ENCODE measurements around the gene PDIA5.

The PDIA5 gene

GRCh38 chr3:123084738-123085237, 18.0 kb downstream of the PDIA5 start:
- DNase-seq: no peak
- Mint-ChIP-seq H3K9me3 (no peaks in the 10 kb centered on the region), H3K4me3 (no peak overlapping the region), H3K27ac (no peak overlapping the region), H3K36me3 (no peaks in the 10 kb centered on the region), H3K4me1 (peaks cover 41% of the 10 kb centered on the region), H3K27me3 (no peaks in the 10 kb centered on the region)
- CTCF ChIA-PET: no interaction called here

DNA sequence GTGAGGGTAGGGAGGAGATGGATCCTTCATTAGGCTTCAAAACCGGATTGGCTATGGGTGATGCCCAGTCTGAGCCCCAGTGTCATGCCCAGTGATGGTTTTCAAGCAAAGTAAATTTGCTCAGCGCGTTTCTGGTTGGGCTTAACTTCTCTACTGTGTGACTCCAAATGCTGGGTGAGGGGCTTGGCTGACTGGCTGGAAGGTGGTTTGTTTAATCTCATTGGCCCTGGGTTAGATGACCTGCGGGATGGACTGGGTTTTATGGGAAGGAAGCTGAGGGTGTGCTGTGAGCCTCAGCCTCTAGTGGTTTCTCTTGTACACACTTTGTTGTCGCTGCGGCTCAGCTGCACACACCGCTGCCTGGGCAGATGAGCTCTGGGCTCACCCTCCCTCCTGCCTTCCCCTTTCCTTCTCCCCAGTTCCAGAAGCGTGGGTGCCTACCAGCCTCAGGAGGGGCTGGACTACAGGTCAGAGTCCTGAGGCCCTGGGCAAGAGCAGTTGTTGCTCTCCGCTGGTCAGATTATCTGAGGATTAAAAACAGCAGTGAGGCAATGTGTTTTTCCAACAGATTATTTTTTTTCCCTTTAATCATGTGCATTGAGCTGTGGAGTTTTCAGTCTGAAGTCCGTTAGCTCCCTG, 18.6 kb downstream of the PDIA5 start:
- CTCF ChIA-PET: no interaction called here
- no peaks in the 10 kb centered on the region for H3K9me3 Mint-ChIP-seq
- H3K36me3 Mint-ChIP-seq: peaks cover under 1% of the 10 kb centered on the region
- H3K27ac Mint-ChIP-seq: no peak overlapping the region
- no peaks in the 10 kb centered on the region for H3K27me3 Mint-ChIP-seq
- DNase-seq: no peak
- no peak overlapping the region for H3K4me3 Mint-ChIP-seq
- peaks cover 46% of the 10 kb centered on the region for H3K4me1 Mint-ChIP-seq

DNA sequence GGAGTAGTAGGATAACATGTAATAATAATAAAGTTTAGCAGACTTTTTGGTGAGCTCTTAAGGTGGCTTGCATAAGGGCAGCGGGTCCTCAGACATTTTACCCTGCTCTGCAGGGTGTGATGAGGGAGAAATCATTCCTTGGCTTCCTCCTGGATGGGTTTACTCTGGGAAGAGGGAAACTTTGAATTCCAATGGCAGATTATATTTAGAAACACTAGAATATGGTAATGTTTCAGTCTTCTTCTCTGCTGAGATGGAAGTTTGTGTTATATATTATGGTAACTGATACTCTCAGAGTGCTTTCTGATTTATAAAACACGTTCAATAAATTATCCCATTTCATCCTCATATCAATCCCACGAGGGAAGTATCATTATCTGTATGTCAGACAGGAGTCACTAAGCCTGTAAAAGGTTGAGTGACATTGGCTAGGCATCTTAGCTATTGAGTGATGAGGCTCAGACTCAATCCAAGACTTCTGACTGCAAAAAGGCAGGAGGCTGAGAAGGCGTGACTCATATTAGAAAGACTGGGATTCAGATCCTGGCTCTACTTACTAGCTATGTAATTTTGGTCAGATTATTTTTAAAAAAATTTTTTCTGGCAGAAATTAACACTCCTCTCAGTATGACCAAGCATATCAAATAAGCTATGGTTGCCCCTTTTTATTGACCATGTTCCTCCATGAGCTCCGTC, 19.3 kb downstream of the PDIA5 start:
- Mint-ChIP-seq H3K27ac (no peak overlapping the region), H3K4me1 (peaks cover 53% of the 10 kb centered on the region), H3K9me3 (no peaks in the 10 kb centered on the region), H3K4me3 (no peak overlapping the region), H3K36me3 (peaks cover 4% of the 10 kb centered on the region), H3K27me3 (no peaks in the 10 kb centered on the region)
- DNase-seq: no peak
- CTCF ChIA-PET: no interaction called here

- H3K27ac Mint-ChIP-seq: no peak overlapping the region
- H3K9me3 Mint-ChIP-seq: no peaks in the 10 kb centered on the region
- peaks cover 52% of the 10 kb centered on the region for H3K4me1 Mint-ChIP-seq
- H3K27me3 Mint-ChIP-seq: no peaks in the 10 kb centered on the region
- CTCF ChIA-PET: no interaction called here
- H3K4me3 Mint-ChIP-seq: no peak overlapping the region
- peaks cover 21% of the 10 kb centered on the region for H3K36me3 Mint-ChIP-seq
- no peak for DNase-seq
Measured at GRCh38 chr3:123088387-123088786, 21.6 kb downstream of the PDIA5 start.

GRCh38 chr3:123089611-123090331, 22.9 kb downstream of the PDIA5 start:
- CTCF ChIA-PET: no interaction called here
- H3K4me3 Mint-ChIP-seq: no peak overlapping the region
- H3K36me3 Mint-ChIP-seq: peaks cover 21% of the 10 kb centered on the region
- H3K27me3 Mint-ChIP-seq: no peaks in the 10 kb centered on the region
- DNase-seq: peak; percentile 14
- H3K9me3 Mint-ChIP-seq: no peaks in the 10 kb centered on the region
- H3K27ac Mint-ChIP-seq: no peak overlapping the region
- H3K4me1 Mint-ChIP-seq: peaks cover 41% of the 10 kb centered on the region

GRCh38 chr3:123090728-123091531, 24.1 kb downstream of the PDIA5 start:
- H3K9me3 Mint-ChIP-seq: no peaks in the 10 kb centered on the region
- H3K4me1 Mint-ChIP-seq: peaks cover 29% of the 10 kb centered on the region
- peak overlapping the region; percentile 77 for H3K27ac Mint-ChIP-seq
- CTCF ChIA-PET: interaction anchor here (0.6 kb wide), 1 partner anchor 273 kb away, joined by 4 read pairs; no protein-coding TSS in a partner anchor
- H3K4me3 Mint-ChIP-seq: no peak overlapping the region
- peak; percentile 41 for DNase-seq
- no peaks in the 10 kb centered on the region for H3K27me3 Mint-ChIP-seq
- peaks cover 21% of the 10 kb centered on the region for H3K36me3 Mint-ChIP-seq

DNA sequence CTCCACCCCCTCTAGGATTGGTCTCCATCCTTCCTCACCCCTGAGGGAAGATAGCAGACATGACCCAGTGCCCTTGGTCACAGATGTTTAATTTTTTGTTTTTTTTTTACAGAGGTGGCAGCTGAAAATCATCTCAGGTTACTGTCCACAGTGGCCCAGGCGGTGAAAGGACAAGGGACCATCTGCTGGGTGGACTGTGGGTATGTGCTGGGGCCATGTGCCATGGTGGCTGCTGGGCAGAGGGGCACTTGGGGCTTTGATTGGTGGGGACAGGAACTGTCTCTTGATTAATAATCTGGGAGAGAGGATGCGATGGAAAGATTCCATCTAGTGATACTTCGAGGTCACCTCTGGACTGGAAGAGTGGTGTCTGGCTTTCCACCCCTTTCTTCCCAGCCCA, 25.4 kb downstream of the PDIA5 start:
- CTCF ChIA-PET: interaction anchor here (1.8 kb wide), 1 partner anchor 15 kb away, joined by 6 read pairs; no protein-coding TSS in a partner anchor
- Mint-ChIP-seq H3K4me1 (peaks cover 28% of the 10 kb centered on the region), H3K27ac (no peak overlapping the region), H3K4me3 (no peak overlapping the region), H3K9me3 (no peaks in the 10 kb centered on the region), H3K36me3 (peaks cover 21% of the 10 kb centered on the region), H3K27me3 (no peaks in the 10 kb centered on the region)
- no peak for DNase-seq

- H3K27ac Mint-ChIP-seq: no peak overlapping the region
- peaks cover 21% of the 10 kb centered on the region for H3K36me3 Mint-ChIP-seq
- no peak overlapping the region for H3K4me3 Mint-ChIP-seq
- CTCF ChIA-PET: interaction anchor here (1.8 kb wide), 1 partner anchor 17 kb away, joined by 6 read pairs; no protein-coding TSS in a partner anchor
- peaks cover 28% of the 10 kb centered on the region for H3K4me1 Mint-ChIP-seq
- peak; percentile 7 for DNase-seq
- no peaks in the 10 kb centered on the region for H3K27me3 Mint-ChIP-seq
- no peaks in the 10 kb centered on the region for H3K9me3 Mint-ChIP-seq
Measured at GRCh38 chr3:123093696-123094095, 26.9 kb downstream of the PDIA5 start.

DNA sequence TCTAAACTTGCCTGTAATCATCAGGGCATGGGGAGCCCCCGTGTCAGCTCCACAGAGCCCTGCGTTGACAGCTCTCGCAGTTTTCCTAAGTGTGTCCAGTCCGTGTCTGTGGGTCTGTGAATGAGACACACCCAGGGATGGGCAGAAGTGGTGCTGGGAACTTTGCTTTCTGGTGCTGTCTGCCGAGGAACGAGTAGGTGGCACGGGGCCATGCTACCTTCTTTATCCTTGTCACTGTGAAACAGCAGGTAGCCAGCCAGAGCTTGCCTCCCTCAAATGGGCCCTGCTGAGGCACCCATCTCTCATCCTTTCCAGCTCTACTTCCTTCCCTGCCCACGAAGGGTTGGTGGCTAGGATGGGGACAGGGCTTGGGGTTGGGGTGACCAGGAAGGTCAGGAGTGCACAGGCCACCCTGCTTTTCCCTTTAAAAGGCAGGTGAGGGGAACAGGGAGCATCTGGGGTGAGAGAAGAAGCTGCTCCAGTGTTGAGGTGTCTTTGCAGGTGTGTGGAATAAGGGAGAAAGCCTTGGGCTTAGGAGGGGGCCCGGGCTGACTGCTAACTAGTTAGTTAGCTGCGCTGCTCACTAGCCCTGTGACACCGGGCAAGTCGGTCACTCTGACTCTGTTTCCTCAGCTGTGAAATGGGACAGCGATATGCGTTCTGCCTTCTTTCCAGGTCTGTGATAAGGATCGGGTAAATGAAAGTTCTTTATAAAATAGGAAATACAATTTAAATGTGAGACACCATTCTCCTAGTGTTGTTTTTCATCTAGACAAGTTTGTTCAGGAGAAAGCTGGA, 27.9 kb downstream of the PDIA5 start:
- no peaks in the 10 kb centered on the region for H3K27me3 Mint-ChIP-seq
- H3K4me3 Mint-ChIP-seq: no peak overlapping the region
- H3K4me1 Mint-ChIP-seq: peaks cover 23% of the 10 kb centered on the region
- H3K36me3 Mint-ChIP-seq: peaks cover 21% of the 10 kb centered on the region
- CTCF ChIA-PET: interaction anchor here (0.8 kb wide), 1 partner anchor 67 kb away, joined by 3 read pairs; the partner anchor contains the start of gene SEMA5B
- no peak overlapping the region for H3K27ac Mint-ChIP-seq
- no peak for DNase-seq
- H3K9me3 Mint-ChIP-seq: no peaks in the 10 kb centered on the region

DNA sequence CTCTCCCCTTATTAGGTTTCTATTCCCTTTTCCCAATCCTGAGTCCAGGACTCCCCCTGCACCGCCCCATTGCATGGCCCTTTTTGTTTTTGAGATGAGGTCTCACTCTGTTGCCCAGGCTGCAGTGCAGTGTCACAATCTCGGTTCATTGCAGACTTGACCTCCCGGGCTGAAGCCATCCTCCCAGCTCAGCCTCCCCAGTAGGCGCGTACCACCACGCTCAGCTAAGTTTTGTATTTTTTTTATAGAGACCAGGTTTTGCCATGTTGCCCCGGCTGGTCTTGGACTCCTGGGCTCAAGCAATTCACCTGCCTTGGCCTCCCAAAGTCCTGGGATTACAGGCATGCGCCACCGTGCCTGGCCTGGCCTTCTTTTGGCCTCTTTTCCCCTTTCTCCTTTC, 29.3 kb downstream of the PDIA5 start:
- H3K4me3 Mint-ChIP-seq: no peak overlapping the region
- no peaks in the 10 kb centered on the region for H3K27me3 Mint-ChIP-seq
- H3K36me3 Mint-ChIP-seq: peaks cover 20% of the 10 kb centered on the region
- no peaks in the 10 kb centered on the region for H3K9me3 Mint-ChIP-seq
- CTCF ChIA-PET: no interaction called here
- peak; percentile 5 for DNase-seq
- no peak overlapping the region for H3K27ac Mint-ChIP-seq
- peaks cover 11% of the 10 kb centered on the region for H3K4me1 Mint-ChIP-seq

- peak; percentile 4 for DNase-seq
- H3K36me3 Mint-ChIP-seq: peaks cover 18% of the 10 kb centered on the region
- no peaks in the 10 kb centered on the region for H3K9me3 Mint-ChIP-seq
- CTCF ChIA-PET: no interaction called here
- no peaks in the 10 kb centered on the region for H3K27me3 Mint-ChIP-seq
- H3K27ac Mint-ChIP-seq: no peak overlapping the region
- H3K4me3 Mint-ChIP-seq: no peak overlapping the region
- H3K4me1 Mint-ChIP-seq: peaks cover 5% of the 10 kb centered on the region
Measured at GRCh38 chr3:123096731-123097130, 29.9 kb downstream of the PDIA5 start.

DNA sequence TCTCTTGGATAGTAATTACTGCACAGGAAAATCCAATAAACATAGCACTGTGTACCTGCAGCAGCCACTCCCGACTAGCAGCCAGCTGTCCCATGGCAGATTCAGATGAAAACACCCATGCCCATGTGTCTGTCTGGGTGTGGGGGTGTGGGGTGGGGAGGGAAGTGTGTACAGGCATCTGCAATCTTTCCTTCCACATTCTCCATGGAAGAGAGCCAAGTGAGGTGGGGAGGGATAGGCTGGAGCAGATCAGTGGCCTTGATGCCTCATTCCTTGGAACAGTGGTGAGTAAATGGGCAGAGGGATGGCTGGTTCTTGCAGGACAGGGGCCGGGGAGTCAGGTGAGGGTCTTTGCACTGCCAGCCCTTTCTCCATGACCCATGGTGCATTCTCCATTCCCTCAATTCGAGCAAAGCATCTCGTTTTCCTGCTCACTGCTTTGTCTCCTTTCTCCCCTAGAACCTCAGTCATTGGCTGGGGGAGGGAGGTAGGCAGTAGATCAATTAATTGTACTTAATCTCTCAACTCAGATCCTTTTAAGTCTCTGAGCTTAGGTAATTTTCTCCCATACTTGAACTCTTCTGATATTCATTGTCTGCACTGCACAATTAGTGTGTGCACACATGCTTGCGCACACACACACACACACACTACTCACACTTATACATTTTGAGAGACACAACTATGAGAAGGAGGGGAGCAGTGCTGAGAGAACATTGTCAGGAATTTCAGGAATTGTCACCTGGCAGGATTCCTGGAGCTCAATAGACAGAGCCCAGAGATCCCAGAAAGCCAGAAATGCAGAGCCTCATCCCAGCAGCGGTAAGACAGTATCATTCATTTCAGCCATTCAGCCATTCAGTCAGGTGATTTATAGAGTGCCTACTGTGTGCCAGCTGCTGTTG, 31.9 kb downstream of the PDIA5 start:
- CTCF ChIA-PET: no interaction called here
- peak overlapping the region; percentile 4 for H3K27ac Mint-ChIP-seq

More for the DNA sequence above, 31.9 kb downstream of the PDIA5 start:
- H3K4me1 Mint-ChIP-seq: no peaks in the 10 kb centered on the region
- no peaks in the 10 kb centered on the region for H3K9me3 Mint-ChIP-seq
- no peaks in the 10 kb centered on the region for H3K27me3 Mint-ChIP-seq
- no peak for DNase-seq
- no peak overlapping the region for H3K4me3 Mint-ChIP-seq
- H3K36me3 Mint-ChIP-seq: peaks cover 4% of the 10 kb centered on the region
